A673 (cell line): ENCODE results near the gene BORCS8. TPM values are rescaled to one million over a fixed set of nuclear protein-coding genes. Genes with fewer than 3 reads are reported as not detected.
A peak's percentile ranks its signal among the peaks of the same experiment; 100 is the strongest.

Experiments used
- BruUV-seq: library from RNA; stranded (reverse); fragments of 400-500 nt; replicated peaks from 2 replicates; lab custom pipeline; 2021; lab: Mats Ljungman, UMichigan
- CTCF ChIA-PET: fragments of 300-600 bp; sonication (Branson Sonifier 250); formaldehyde crosslinking; loops from one replicate; lab custom pipeline; 2022; ENCODE audit warnings: antibody characterized with exemption; lab: Charles Lee
- POLR2A ChIA-PET: fragments of 300-600 bp; sonication (Branson Sonifier 250); formaldehyde crosslinking; loops from one replicate; lab custom pipeline; 2022; ENCODE audit warnings: antibody characterized with exemption; ENCODE audit not compliant: low non-redundant PET; lab: Charles Lee
- DNase-seq: peaks from one replicate; pipeline ENCODE4 v3.0.0-alpha.2; 2015; ENCODE audit warnings: low spot score
- H3K27ac ChIP-seq: fragments of 200-600 bp; sonication (generic); 2 replicates; pipeline ENCODE4 v1.5.1; 2016; ENCODE audit warnings: mixed run types, low read depth, mild to moderate bottlenecking, mixed read lengths, antibody characterized with exemption, low read length; ENCODE audit not compliant: poor library complexity, severe bottlenecking
- H3K27me3 ChIP-seq: fragments of 200-600 bp; sonication (generic); replicated peaks from 2 replicates; pipeline ENCODE4 v1.6.1; 2017; ENCODE audit warnings: mixed run types, low read depth, mild to moderate bottlenecking, mixed read lengths, antibody characterized with exemption, low read length; ENCODE audit not compliant: insufficient read depth, poor library complexity
- H3K36me3 ChIP-seq: fragments of 200-600 bp; sonication (generic); 2 replicates; pipeline ENCODE4 v1.6.1; 2016; ENCODE audit warnings: mixed run types, mild to moderate bottlenecking, mixed read lengths, antibody characterized with exemption, low read length; ENCODE audit not compliant: insufficient read depth, poor library complexity, severe bottlenecking
- H3K4me1 ChIP-seq: fragments of 200-600 bp; sonication (generic); 2 replicates; pipeline ENCODE4 v1.6.1; 2017; ENCODE audit warnings: mixed run types, mild to moderate bottlenecking, mixed read lengths, antibody characterized with exemption, low read length; ENCODE audit not compliant: insufficient read depth, poor library complexity, severe bottlenecking
- H3K4me3 ChIP-seq: fragments of 200-600 bp; sonication (generic); 2 replicates; pipeline ENCODE4 v1.5.1; 2016; ENCODE audit warnings: low read depth, mixed run types, mild to moderate bottlenecking, mixed read lengths, low read length; ENCODE audit not compliant: poor library complexity, severe bottlenecking
- H3K9me3 ChIP-seq: fragments of 200-600 bp; sonication (generic); 2 replicates; pipeline ENCODE4 v1.6.1; 2016; ENCODE audit warnings: mixed run types, low read depth, mild to moderate bottlenecking, mixed read lengths, antibody characterized with exemption, low read length; ENCODE audit not compliant: poor library complexity, severe bottlenecking
- EZH2 ChIP-seq: fragments of 200-600 bp; sonication (generic); IDR thresholded peaks from 2 replicates; pipeline ENCODE4 v1.6.1; 2017; ENCODE audit warnings: borderline replicate concordance, low read depth, mild to moderate bottlenecking, mixed read lengths, antibody characterized with exemption, low read length; ENCODE audit not compliant: poor library complexity, severe bottlenecking
- intact Hi-C: fragments of 100-400 bp; cut with micrococcal nuclease; formaldehyde crosslinking; loops from one replicate; pipeline ENCODE4 v1.10.0; 2022; ENCODE audit not compliant: unreplicated experiment
- total RNA-seq: library from RNA; stranded (reverse); gene quantifications from 2 replicates; pipeline ENCODE4 v1.2.3, GENCODE V29; 2021
- TF ChIP-seq, protein P1 (sequence below): fragments of 300-800, 200-600 bp; sonication (generic); conservative IDR thresholded peaks from 2 replicates; pipeline ENCODE4 v1.5.1; 2017; ENCODE audit warnings: low read depth, mild to moderate bottlenecking, antibody characterized with exemption, low read length, moderate library complexity, mixed read lengths

BORCS8 gene
- total RNA-seq, 1 experiment from 2014 or later, result 29.9 TPM

DNA sequence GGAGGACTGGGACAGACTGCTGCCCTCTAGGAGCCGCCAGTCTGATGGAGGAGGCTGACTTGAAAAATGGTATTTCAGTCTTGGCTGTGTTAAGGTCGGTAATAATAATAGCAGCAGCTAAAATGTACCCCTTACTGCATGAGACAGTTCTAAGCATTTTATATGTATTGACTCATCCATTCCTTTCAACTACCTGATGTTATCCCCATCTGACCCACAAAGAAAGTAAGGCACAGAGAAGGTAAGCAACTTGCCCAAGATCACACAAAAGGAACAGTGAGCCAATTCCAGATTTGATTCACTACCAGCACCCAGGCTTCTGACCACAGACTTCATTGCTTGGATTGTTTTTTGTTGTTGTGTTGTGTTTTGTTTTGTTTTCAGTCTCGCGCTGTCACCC, 23.8 kb upstream of the BORCS8 start:
- Histone ChIP-seq H3K36me3 (no peaks in the 10 kb centered on the region), H3K4me1 (peaks cover 5% of the 10 kb centered on the region), H3K9me3 (no peaks in the 10 kb centered on the region), H3K27me3 (peaks cover 36% of the 10 kb centered on the region), H3K4me3 (no peak overlapping the region), H3K27ac (no peak overlapping the region)
- POLR2A ChIA-PET, result no interaction called here
- CTCF ChIA-PET, result no interaction called here
- TF ChIP-seq, protein P1, sequence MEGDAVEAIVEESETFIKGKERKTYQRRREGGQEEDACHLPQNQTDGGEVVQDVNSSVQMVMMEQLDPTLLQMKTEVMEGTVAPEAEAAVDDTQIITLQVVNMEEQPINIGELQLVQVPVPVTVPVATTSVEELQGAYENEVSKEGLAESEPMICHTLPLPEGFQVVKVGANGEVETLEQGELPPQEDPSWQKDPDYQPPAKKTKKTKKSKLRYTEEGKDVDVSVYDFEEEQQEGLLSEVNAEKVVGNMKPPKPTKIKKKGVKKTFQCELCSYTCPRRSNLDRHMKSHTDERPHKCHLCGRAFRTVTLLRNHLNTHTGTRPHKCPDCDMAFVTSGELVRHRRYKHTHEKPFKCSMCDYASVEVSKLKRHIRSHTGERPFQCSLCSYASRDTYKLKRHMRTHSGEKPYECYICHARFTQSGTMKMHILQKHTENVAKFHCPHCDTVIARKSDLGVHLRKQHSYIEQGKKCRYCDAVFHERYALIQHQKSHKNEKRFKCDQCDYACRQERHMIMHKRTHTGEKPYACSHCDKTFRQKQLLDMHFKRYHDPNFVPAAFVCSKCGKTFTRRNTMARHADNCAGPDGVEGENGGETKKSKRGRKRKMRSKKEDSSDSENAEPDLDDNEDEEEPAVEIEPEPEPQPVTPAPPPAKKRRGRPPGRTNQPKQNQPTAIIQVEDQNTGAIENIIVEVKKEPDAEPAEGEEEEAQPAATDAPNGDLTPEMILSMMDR, result no peak
- TF ChIP-seq EZH2, result no peak
- no TSS peak for BruUV-seq
- no peak for DNase-seq
- intact Hi-C loops, result no loop called here

DNA sequence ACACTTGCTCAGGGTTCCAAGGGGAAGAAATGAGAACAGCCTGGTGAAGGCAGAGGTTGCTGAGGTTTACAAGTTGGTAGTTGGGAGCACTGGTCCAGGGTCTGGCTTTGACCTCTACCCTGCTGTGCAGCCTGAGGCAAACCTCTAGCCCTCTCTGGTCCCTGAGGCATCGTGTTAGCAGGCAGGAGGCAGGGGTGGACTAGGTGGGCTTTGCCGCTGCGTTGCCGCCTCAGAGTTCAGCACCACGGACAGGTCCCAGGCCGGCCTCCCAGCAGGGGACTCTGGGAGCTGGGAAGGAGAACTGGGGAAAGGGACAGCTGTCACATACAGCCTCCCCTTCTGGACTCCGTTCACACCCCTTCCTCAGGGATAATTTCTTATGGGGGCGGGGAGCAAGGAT, 22.9 kb upstream of the BORCS8 start:
- no TSS peak for BruUV-seq
- intact Hi-C loops, result no loop called here
- Histone ChIP-seq H3K9me3 (no peaks in the 10 kb centered on the region), H3K4me1 (peaks cover 5% of the 10 kb centered on the region), H3K4me3 (no peak overlapping the region), H3K27ac (no peak overlapping the region), H3K36me3 (no peaks in the 10 kb centered on the region), H3K27me3 (peaks cover 36% of the 10 kb centered on the region)
- CTCF ChIA-PET, result no interaction called here
- POLR2A ChIA-PET, result interaction anchor here (0.6 kb wide), 1 partner anchor 12 kb away, joined by 7 read pairs; the partner anchor contains the start of gene NR2C2AP
- peak; percentile 68 for DNase-seq
- no peak for TF ChIP-seq EZH2

DNA sequence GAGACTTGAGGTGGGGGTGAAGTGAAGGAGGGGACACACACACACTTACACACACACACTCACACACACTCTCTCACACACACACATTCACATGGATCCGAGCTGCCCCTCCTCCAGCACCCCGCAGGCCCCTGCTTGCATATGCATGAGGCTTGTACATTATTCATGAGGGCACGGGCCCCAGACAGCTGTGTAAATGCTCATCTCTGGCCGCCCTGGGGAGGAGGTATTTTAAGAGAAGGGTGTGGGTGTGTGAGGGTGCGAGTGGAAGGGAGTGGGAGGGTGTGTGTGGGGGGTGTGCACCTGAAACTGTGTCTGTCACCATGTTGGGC, 22.2 kb upstream of the BORCS8 start:
- Histone ChIP-seq H3K27me3 (peaks cover 36% of the 10 kb centered on the region), H3K4me3 (no peak overlapping the region), H3K9me3 (no peaks in the 10 kb centered on the region), H3K36me3 (no peaks in the 10 kb centered on the region), H3K4me1 (peaks cover 5% of the 10 kb centered on the region), H3K27ac (no peak overlapping the region)
- intact Hi-C loops, result no loop called here
- TF ChIP-seq EZH2, result no peak
- TF ChIP-seq, protein P1, result no peak
- no TSS peak for BruUV-seq
- ChIA-PET CTCF (no interaction called here), POLR2A (no interaction called here)
- peak; percentile 64 for DNase-seq
